HepG2 (cell line): ENCODE data around the gene MAPK13. TPM values are rescaled to one million over a fixed set of nuclear protein-coding genes. Genes with fewer than 3 reads are reported as not detected.
A peak's percentile ranks its signal among the peaks of the same experiment; 100 is the strongest.

Source experiments
- HIC2 ChIP-seq: sonication (generic); formaldehyde crosslinking; IDR thresholded peaks from 2 replicates; pipeline ENCODE4 v1.9.0; 2022; ENCODE audit warnings: low read depth, missing genetic modification reagents
- NAIF1 ChIP-seq: sonication (generic); formaldehyde crosslinking; IDR thresholded peaks from 2 replicates; pipeline ENCODE4 v1.5.0; 2020; ENCODE audit warnings: mild to moderate bottlenecking, missing genetic modification reagents, borderline replicate concordance
- NRL ChIP-seq: sonication (generic); formaldehyde crosslinking; IDR thresholded peaks from 2 replicates; pipeline ENCODE4 v1.5.0; 2020; ENCODE audit warnings: missing genetic modification reagents, mild to moderate bottlenecking, moderate library complexity, borderline replicate concordance
- ONECUT2 ChIP-seq: sonication (generic); formaldehyde crosslinking; IDR thresholded peaks from 2 replicates; pipeline ENCODE4 v1.4.0; 2020; ENCODE audit warnings: missing genetic modification reagents
- ZBTB34 ChIP-seq: sonication (generic); formaldehyde crosslinking; IDR thresholded peaks from 2 replicates; pipeline ENCODE4 v1.8.0; 2022; ENCODE audit warnings: mild to moderate bottlenecking, missing genetic modification reagents
- ZNF232 ChIP-seq: sonication (generic); formaldehyde crosslinking; IDR thresholded peaks from 2 replicates; pipeline ENCODE4 v1.4.0; 2020; ENCODE audit warnings: missing genetic modification reagents, borderline replicate concordance
- ZNF407 ChIP-seq: sonication (generic); formaldehyde crosslinking; IDR thresholded peaks from one replicate; pipeline ENCODE4 v1.5.1; 2020; ENCODE audit warnings: mild to moderate bottlenecking, missing genetic modification reagents; ENCODE audit errors: not compliant biosample characterization
- ZNF598 ChIP-seq: sonication (generic); formaldehyde crosslinking; IDR thresholded peaks from 2 replicates; pipeline ENCODE4 v1.5.1; 2020; ENCODE audit warnings: mild to moderate bottlenecking, missing genetic modification reagents, borderline replicate concordance
- ZNF609 ChIP-seq: sonication (generic); formaldehyde crosslinking; IDR thresholded peaks from 2 replicates; pipeline ENCODE4 v1.4.0; 2020; ENCODE audit warnings: mild to moderate bottlenecking, missing genetic modification reagents, borderline replicate concordance
- ZNF782 ChIP-seq: sonication (generic); formaldehyde crosslinking; IDR thresholded peaks from 2 replicates; pipeline ENCODE4 v1.4.0; 2020; ENCODE audit warnings: missing genetic modification reagents, mild to moderate bottlenecking, borderline replicate concordance
- polyA plus RNA-seq, 8 experiments: library from polyadenylated mRNA; depleted of rRNA in 3 of 8; stranded (reverse) in 7 of 8; unstranded in 1 of 8; fragments of >200 nt; fragmentation: Illumina TruSeq in 4 of 8; extraction: Trizol in 4 of 8; gene quantifications; 2 replicates each; pipeline versions ENCODE4 v1.2.1 to v1.2.3, GENCODE V29; 2011 to 2016; ENCODE audit warnings: low read depth in 4 of 8, missing spikeins in 1 of 8, mixed read lengths in 1 of 8; ENCODE audit not compliant: insufficient read depth in 1 of 8
- total RNA-seq, 5 experiments: library from RNA; depleted of rRNA; stranded (reverse); fragments of >200 nt; fragmentation: Illumina TruSeq; extraction: Trizol; gene quantifications; 2 replicates each; pipeline ENCODE4 v1.2.3, GENCODE V29; 2016; ENCODE audit warnings: low read depth in 1 of 5

The MAPK13 gene
- total and polyA plus RNA-seq, 2 of the 13 experiments (the other 11 are each of a cell fraction or from before 2014, with no cell fraction given) = 12.7 to 43.4 TPM

GRCh38 chr6:36095497-36096391, 34.6 kb upstream of the MAPK13 start (continued):
- TF ChIP-seq ZBTB34 (CRISPR knock-in tag) = peak; percentile 44; the same call in 1 of the 2 replicates
- TF ChIP-seq NRL (CRISPR knock-in tag) = no peak
- TF ChIP-seq ZNF232 (CRISPR knock-in tag) = peak; percentile 72; the same call in 1 of the 2 replicates
- TF ChIP-seq ZNF407 (CRISPR knock-in tag) = no peak
- TF ChIP-seq NAIF1 = 0 out of 2 replicates have a peak, but pooled peaks have one; percentile 66
- TF ChIP-seq ZNF598 (CRISPR knock-in tag) = no peak
- no peak for TF ChIP-seq ZNF782 (CRISPR knock-in tag)
- TF ChIP-seq HIC2 = peak; percentile 80
- peak; percentile 80; the same call in 1 of the 2 replicates for TF ChIP-seq ZNF609 (CRISPR knock-in tag)
- no peak for TF ChIP-seq ONECUT2
